Right lobe of liver (tissue), 4 donors: ENCODE measurements around the gene CDH4.

Source experiments
- CTCF ChIP-seq, 4 donors: fragments of 200-600 bp in 3 of 4; fragments of 450-650 bp in 1 of 4; IDR thresholded peaks; one replicate each; pipeline versions ENCODE4 v1.5.1 to v1.8.0; 2016 to 2022; ENCODE audit warnings: antibody characterized with exemption in 4 of 4, mild to moderate bottlenecking in 2 of 4
- POLR2A ChIP-seq: fragments of 450-650 bp; IDR thresholded peaks from one replicate; pipeline ENCODE4 v1.6.1; 2017; ENCODE audit warnings: antibody characterized with exemption, mild to moderate bottlenecking
- donor health status: DM: no; HTN: no; CAD: no.
- donor health status: DM: no; HTN: no; CAD: no.
- donor health status: DM: no; HTN: yes; CAD: no.

DNA sequence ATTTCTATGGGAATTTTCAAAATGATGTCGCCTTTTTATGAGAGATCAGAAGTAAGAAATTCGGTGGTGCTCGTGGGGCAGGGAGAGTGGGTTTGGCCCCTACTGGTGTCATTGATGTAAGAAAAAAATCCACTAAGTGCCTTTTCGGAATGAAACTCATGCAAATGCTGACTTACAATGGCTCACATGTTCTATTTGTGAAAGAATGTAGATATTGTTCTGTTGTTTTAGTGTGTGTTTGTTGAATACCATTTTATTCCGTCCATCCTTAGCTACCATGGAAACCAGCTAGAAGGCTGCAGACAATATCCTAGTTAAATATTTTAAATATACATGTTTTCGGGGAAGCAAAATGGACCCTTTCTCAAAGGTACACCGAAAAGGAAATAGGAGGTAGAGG is 508.7 kb downstream of the CDH4 start:
- TF ChIP-seq POLR2A = no peak
- no peak for TF ChIP-seq CTCF (IDR thresholded peaks at IDR 0.05)
